WERI-Rb-1 (cell line): ENCODE data around the gene PCSK5.
"Not testable (repeated sequence)": the region's sequence is repeated elsewhere in the genome, so short reads cannot be mapped to it uniquely, and the experiment has no call there.

Source experiments
- DNase-seq: peaks from one replicate; pipeline ENCODE4 v3.0.0-alpha.2; 2020
- H3K27ac ChIP-seq: fragments of 250-450 bp; sonication (Bioruptor Pico); 2 replicates; pipeline ENCODE4 v1.5.1; 2020; ENCODE audit warnings: mild to moderate bottlenecking, moderate library complexity
- H3K27me3 ChIP-seq: fragments of 250-450 bp; sonication (Bioruptor Pico); 2 replicates; pipeline ENCODE4 v1.5.1; 2021; ENCODE audit warnings: mild to moderate bottlenecking, low read depth, moderate library complexity; ENCODE audit not compliant: insufficient read depth, severe bottlenecking
- H3K36me3 ChIP-seq: fragments of 250-450 bp; sonication (Bioruptor Pico); 2 replicates; pipeline ENCODE4 v1.5.1; 2020; ENCODE audit warnings: mild to moderate bottlenecking, moderate library complexity
- H3K4me3 ChIP-seq: 2 replicates; pipeline ENCODE4 v1.5.1; 2011; ENCODE audit warnings: low read depth, mild to moderate bottlenecking, control low read depth, low read length
- H3K9me3 ChIP-seq: fragments of 250-450 bp; sonication (Bioruptor Pico); 2 replicates; pipeline ENCODE4 v1.5.1; 2021; ENCODE audit warnings: mild to moderate bottlenecking, moderate library complexity; ENCODE audit not compliant: severe bottlenecking
- CTCF ChIP-seq: IDR thresholded peaks from 2 replicates; pipeline ENCODE4 v1.5.1; 2011; ENCODE audit warnings: low read depth, mild to moderate bottlenecking, control low read depth, inconsistent platforms, low read length

Gene PCSK5

GRCh38 chr9:76322810-76323209 is 432.3 kb downstream of the PCSK5 start:
- H3K36me3 ChIP-seq = no peaks in the 10 kb centered on the region
- H3K27ac ChIP-seq = no peak overlapping the region
- no peak for TF ChIP-seq CTCF
- H3K27me3 ChIP-seq = no peaks in the 10 kb centered on the region
- DNase-seq = no peak
- H3K9me3 ChIP-seq = no peaks in the 10 kb centered on the region
- H3K4me3 ChIP-seq = no peak overlapping the region

- no peak overlapping the region for H3K27ac ChIP-seq
- no peak overlapping the region for H3K4me3 ChIP-seq
- no peaks in the 10 kb centered on the region for H3K9me3 ChIP-seq
- no peak for TF ChIP-seq CTCF
- DNase-seq = no peak
- no peaks in the 10 kb centered on the region for H3K36me3 ChIP-seq
- no peaks in the 10 kb centered on the region for H3K27me3 ChIP-seq
Observed at GRCh38 chr9:76323490-76323889, 433.0 kb downstream of the PCSK5 start.

GRCh38 chr9:76324030-76324429 is 433.6 kb downstream of the PCSK5 start:
- H3K9me3 ChIP-seq, H3K36me3 ChIP-seq, H3K27ac ChIP-seq, H3K4me3 ChIP-seq, DNase-seq, H3K27me3 ChIP-seq: not testable (repeated sequence)

GRCh38 chr9:76330034-76330433 is 439.6 kb downstream of the PCSK5 start:
- H3K4me3 ChIP-seq = no peak overlapping the region
- no peak for DNase-seq
- no peak overlapping the region for H3K27ac ChIP-seq
- H3K27me3 ChIP-seq = no peaks in the 10 kb centered on the region
- TF ChIP-seq CTCF = no peak
- peaks cover 2% of the 10 kb centered on the region for H3K9me3 ChIP-seq
- H3K36me3 ChIP-seq = no peaks in the 10 kb centered on the region

GRCh38 chr9:76333388-76333787 is 442.9 kb downstream of the PCSK5 start:
- H3K27me3 ChIP-seq = no peaks in the 10 kb centered on the region
- H3K4me3 ChIP-seq = no peak overlapping the region
- no peaks in the 10 kb centered on the region for H3K36me3 ChIP-seq
- H3K27ac ChIP-seq = no peak overlapping the region
- peaks cover 2% of the 10 kb centered on the region for H3K9me3 ChIP-seq
- no peak for TF ChIP-seq CTCF
- DNase-seq = no peak

- Histone ChIP-seq H3K36me3 (no peaks in the 10 kb centered on the region), H3K9me3 (peaks cover 2% of the 10 kb centered on the region), H3K4me3 (no peak overlapping the region), H3K27me3 (no peaks in the 10 kb centered on the region), H3K27ac (no peak overlapping the region)
- no peak for TF ChIP-seq CTCF
- no peak for DNase-seq
Observed at GRCh38 chr9:76333964-76334363, 443.5 kb downstream of the PCSK5 start.
